ENCODE results near the gene B4GALT2.

DNA sequence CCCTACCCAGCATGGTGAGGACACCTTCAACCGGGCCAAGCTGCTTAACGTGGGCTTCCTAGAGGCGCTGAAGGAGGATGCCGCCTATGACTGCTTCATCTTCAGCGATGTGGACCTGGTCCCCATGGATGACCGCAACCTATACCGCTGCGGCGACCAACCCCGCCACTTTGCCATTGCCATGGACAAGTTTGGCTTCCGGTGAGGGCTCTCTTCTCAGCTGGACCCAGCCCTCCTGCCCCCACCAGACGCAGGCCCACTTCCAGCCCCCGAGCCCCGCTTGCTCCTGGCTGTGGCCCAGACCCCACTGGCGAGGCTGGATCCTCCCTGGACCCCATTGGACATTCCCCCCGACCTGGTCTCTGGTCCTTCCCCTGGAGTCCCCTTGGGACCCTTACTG is 5.8 kb downstream of the B4GALT2 start:
- TF ChIP-seq, protein P1, sequence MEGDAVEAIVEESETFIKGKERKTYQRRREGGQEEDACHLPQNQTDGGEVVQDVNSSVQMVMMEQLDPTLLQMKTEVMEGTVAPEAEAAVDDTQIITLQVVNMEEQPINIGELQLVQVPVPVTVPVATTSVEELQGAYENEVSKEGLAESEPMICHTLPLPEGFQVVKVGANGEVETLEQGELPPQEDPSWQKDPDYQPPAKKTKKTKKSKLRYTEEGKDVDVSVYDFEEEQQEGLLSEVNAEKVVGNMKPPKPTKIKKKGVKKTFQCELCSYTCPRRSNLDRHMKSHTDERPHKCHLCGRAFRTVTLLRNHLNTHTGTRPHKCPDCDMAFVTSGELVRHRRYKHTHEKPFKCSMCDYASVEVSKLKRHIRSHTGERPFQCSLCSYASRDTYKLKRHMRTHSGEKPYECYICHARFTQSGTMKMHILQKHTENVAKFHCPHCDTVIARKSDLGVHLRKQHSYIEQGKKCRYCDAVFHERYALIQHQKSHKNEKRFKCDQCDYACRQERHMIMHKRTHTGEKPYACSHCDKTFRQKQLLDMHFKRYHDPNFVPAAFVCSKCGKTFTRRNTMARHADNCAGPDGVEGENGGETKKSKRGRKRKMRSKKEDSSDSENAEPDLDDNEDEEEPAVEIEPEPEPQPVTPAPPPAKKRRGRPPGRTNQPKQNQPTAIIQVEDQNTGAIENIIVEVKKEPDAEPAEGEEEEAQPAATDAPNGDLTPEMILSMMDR (IDR thresholded peaks at IDR 0.05) = no peak
- no peak for TF ChIP-seq EZH2 (IDR thresholded peaks at IDR 0.05)
